ENCODE data around the gene CLDN19.

- TF ChIP-seq POLR2A (IDR thresholded peaks at IDR 0.05) (no peak), CTCF (IDR thresholded peaks at IDR 0.05) (no peak)
Measured at GRCh38 chr1:42745851-42746250, 5.8 kb upstream of the CLDN19 start.
